HepG2 (cell line): ENCODE results near the gene ZNF318. TPM values are rescaled to one million over a fixed set of nuclear protein-coding genes. Genes with fewer than 3 reads are reported as not detected.

Source experiments
- BRCA1 ChIP-seq: sonication (generic); formaldehyde crosslinking; IDR thresholded peaks from 2 replicates; pipeline ENCODE4 v1.4.0; 2020; ENCODE audit warnings: missing genetic modification reagents
- CREB1 ChIP-seq, 2 experiments: fragments of 450-650 bp in 1 of 2; IDR thresholded peaks; 2 replicates each; pipeline ENCODE4 v1.6.1; 2016 to 2017; ENCODE audit warnings: control low read depth in 1 of 2, mild to moderate bottlenecking in 1 of 2, missing compliant biosample characterization in 1 of 2, missing genetic modification characterization in 1 of 2
- E2F1 ChIP-seq: sonication (generic); formaldehyde crosslinking; IDR thresholded peaks from 2 replicates; pipeline ENCODE4 v1.5.0; 2020; ENCODE audit warnings: missing genetic modification reagents
- EZH2 ChIP-seq: conservative IDR thresholded peaks from 2 replicates; pipeline ENCODE4 v1.6.1; 2012; ENCODE audit warnings: mild to moderate bottlenecking, low read depth, low read length, moderate library complexity
- HHEX ChIP-seq: IDR thresholded peaks from 2 replicates; pipeline ENCODE4 v1.6.1; 2016; ENCODE audit warnings: control low read depth
- MXD1 ChIP-seq: sonication (generic); formaldehyde crosslinking; IDR thresholded peaks from 2 replicates; pipeline ENCODE4 v1.4.0; 2020; ENCODE audit warnings: mild to moderate bottlenecking, missing genetic modification reagents
- PAXIP1 ChIP-seq: sonication (generic); formaldehyde crosslinking; conservative IDR thresholded peaks from 2 replicates; pipeline ENCODE4 v1.4.0; 2020; ENCODE audit warnings: mild to moderate bottlenecking, missing genetic modification reagents, moderate library complexity
- REL ChIP-seq: sonication (generic); formaldehyde crosslinking; conservative IDR thresholded peaks from 2 replicates; pipeline ENCODE4 v1.8.0; 2022; ENCODE audit warnings: mild to moderate bottlenecking, missing genetic modification reagents, moderate library complexity
- TAF1 ChIP-seq: sonication (generic); formaldehyde crosslinking; IDR thresholded peaks from 2 replicates; pipeline ENCODE4 v1.4.0; 2020; ENCODE audit warnings: missing genetic modification reagents
- THAP11 ChIP-seq: IDR thresholded peaks from 2 replicates; pipeline ENCODE4 v1.6.1; 2016; ENCODE audit warnings: missing biosample characterization, missing genetic modification reagents
- WIZ ChIP-seq: sonication (generic); formaldehyde crosslinking; IDR thresholded peaks from 2 replicates; pipeline ENCODE4 v1.5.1; 2020; ENCODE audit warnings: mild to moderate bottlenecking, missing genetic modification reagents
- ZMAT3 ChIP-seq: sonication (generic); formaldehyde crosslinking; conservative IDR thresholded peaks from 2 replicates; pipeline ENCODE4 v1.7.0; 2021; ENCODE audit warnings: missing genetic modification reagents
- ZMYM3 ChIP-seq: sonication (generic); formaldehyde crosslinking; IDR thresholded peaks from 2 replicates; pipeline ENCODE4 v1.5.1; 2020; ENCODE audit warnings: mild to moderate bottlenecking, missing genetic modification reagents
- ZNF550 ChIP-seq: sonication (generic); formaldehyde crosslinking; IDR thresholded peaks from 2 replicates; pipeline ENCODE4 v1.4.0; 2020; ENCODE audit warnings: mild to moderate bottlenecking, missing genetic modification reagents, borderline replicate concordance
- ZNF646 ChIP-seq: sonication (generic); formaldehyde crosslinking; IDR thresholded peaks from 2 replicates; pipeline ENCODE4 v1.9.0; 2021; ENCODE audit warnings: mild to moderate bottlenecking, missing genetic modification reagents
- ZNF766 ChIP-seq: sonication (generic); formaldehyde crosslinking; IDR thresholded peaks from 2 replicates; pipeline ENCODE4 v1.5.0; 2020; ENCODE audit warnings: missing genetic modification reagents, borderline replicate concordance
- ZNF83 ChIP-seq: sonication (generic); formaldehyde crosslinking; IDR thresholded peaks from 2 replicates; pipeline ENCODE4 v1.4.0; 2020; ENCODE audit warnings: missing genetic modification reagents, mild to moderate bottlenecking, borderline replicate concordance
- polyA plus RNA-seq, 8 experiments: library from polyadenylated mRNA; depleted of rRNA in 3 of 8; stranded (reverse) in 7 of 8; unstranded in 1 of 8; fragments of >200 nt; fragmentation: Illumina TruSeq in 4 of 8; extraction: Trizol in 4 of 8; gene quantifications; 2 replicates each; pipeline versions ENCODE4 v1.2.1 to v1.2.3, GENCODE V29; 2011 to 2016; ENCODE audit warnings: low read depth in 4 of 8, missing spikeins in 1 of 8, mixed read lengths in 1 of 8; ENCODE audit not compliant: insufficient read depth in 1 of 8
- total RNA-seq, 5 experiments: library from RNA; depleted of rRNA; stranded (reverse); fragments of >200 nt; fragmentation: Illumina TruSeq; extraction: Trizol; gene quantifications; 2 replicates each; pipeline ENCODE4 v1.2.3, GENCODE V29; 2016; ENCODE audit warnings: low read depth in 1 of 5

Gene ZNF318
- total and polyA plus RNA-seq, 2 of the 13 experiments (the other 11 are each of a cell fraction or from before 2014, with no cell fraction given) = 13.0 to 14.5 TPM

- TF ChIP-seq BRCA1 = no peak
- TF ChIP-seq ZNF83 (CRISPR knock-in tag) = no peak
- TF ChIP-seq ZNF646 = no peak
- TF ChIP-seq WIZ (CRISPR knock-in tag) = no peak
- no peak for TF ChIP-seq CREB1 (IDR thresholded peaks at IDR 0.05)
- no peak for TF ChIP-seq CREB1 (CRISPR knock-in tag; IDR thresholded peaks at IDR 0.05)
- no peak for TF ChIP-seq HHEX (CRISPR knock-in tag)
- TF ChIP-seq MXD1 (CRISPR knock-in tag) = peak; percentile 23; the same call in 1 of the 2 replicates
- TF ChIP-seq THAP11 (CRISPR knock-in tag) = no peak
- no peak for TF ChIP-seq ZNF766 (CRISPR knock-in tag)
- peak; percentile 65; the same call in 1 of the 2 replicates for TF ChIP-seq ZMYM3 (CRISPR knock-in tag)
- TF ChIP-seq ZMAT3 (CRISPR knock-in tag) = no peak
- TF ChIP-seq PAXIP1 (CRISPR knock-in tag) = 0 out of 2 replicates have a peak, but pooled peaks have one; percentile 16
- TF ChIP-seq EZH2 = no peak
- TF ChIP-seq ZNF550 (CRISPR knock-in tag) = 0 out of 2 replicates have a peak, but pooled peaks have one; percentile 44
- TF ChIP-seq TAF1 (CRISPR knock-in tag) = peak; percentile 57; the same call in 1 of the 2 replicates
- TF ChIP-seq E2F1 (CRISPR knock-in tag) = no peak
- TF ChIP-seq REL (CRISPR knock-in tag) = no peak
Measured at GRCh38 chr6:43308101-43308989, 61.1 kb downstream of the ZNF318 start, which contains the start of gene CRIP3 (continued).
